Karpas-422 (cell line): ENCODE results near the gene RIPOR3. TPM values are rescaled to one million over a fixed set of nuclear protein-coding genes. Genes with fewer than 3 reads are reported as not detected.

Experiments used
- DNase-seq: peaks from one replicate; pipeline ENCODE4 v3.0.0-alpha.2; 2015
- H2AFZ ChIP-seq: fragments of 200-600 bp; sonication (generic); 2 replicates; pipeline ENCODE4 v1.6.1; 2014; ENCODE audit warnings: antibody characterized with exemption, low read length, mixed read lengths
- H3K27ac ChIP-seq: fragments of 200-600 bp; sonication (generic); 2 replicates; pipeline ENCODE4 v1.5.1; 2014; ENCODE audit warnings: mild to moderate bottlenecking, low read length, moderate library complexity
- H3K27me3 ChIP-seq: fragments of 200-600 bp; sonication (generic); 2 replicates; pipeline ENCODE4 v1.6.1; 2014; ENCODE audit warnings: low read length, mixed read lengths
- H3K36me3 ChIP-seq: fragments of 200-600 bp; sonication (generic); 2 replicates; pipeline ENCODE4 v1.6.1; 2014; ENCODE audit warnings: low read length, mixed read lengths; ENCODE audit not compliant: insufficient read depth
- H3K4me1 ChIP-seq: fragments of 200-600 bp; sonication (generic); 2 replicates; pipeline ENCODE4 v1.6.1; 2014; ENCODE audit warnings: mild to moderate bottlenecking, low read length, mixed read lengths
- H3K4me2 ChIP-seq: fragments of 200-600 bp; sonication (generic); 2 replicates; pipeline ENCODE4 v1.6.1; 2014; ENCODE audit warnings: low read length, low read depth, mild to moderate bottlenecking; ENCODE audit not compliant: poor library complexity, severe bottlenecking
- H3K4me3 ChIP-seq: fragments of 200-600 bp; sonication (generic); 2 replicates; pipeline ENCODE4 v1.5.1; 2014; ENCODE audit warnings: mild to moderate bottlenecking, antibody characterized with exemption, low read length, mixed read lengths
- H3K79me2 ChIP-seq: fragments of 200-600 bp; sonication (generic); 2 replicates; pipeline ENCODE4 v1.6.1; 2014; ENCODE audit warnings: mild to moderate bottlenecking, low read length, mixed read lengths
- H3K9ac ChIP-seq: fragments of 200-600 bp; sonication (generic); 2 replicates; pipeline ENCODE4 v1.6.0; 2014; ENCODE audit warnings: low read length
- H3K9me2 ChIP-seq: fragments of 200-600 bp; sonication (generic), shearing (Covaris generic); replicated peaks from 2 replicates; pipeline ENCODE4 v1.6.0; 2014; ENCODE audit warnings: mild to moderate bottlenecking, low read length, moderate library complexity; ENCODE audit not compliant: insufficient read depth
- H3K9me3 ChIP-seq: fragments of 300-700, 200-600 bp; sonication (generic); 2 replicates; pipeline ENCODE4 v1.6.1; 2014; ENCODE audit warnings: low read length, mixed read lengths
- H4K20me1 ChIP-seq: fragments of 200-600 bp; sonication (generic); 2 replicates; pipeline ENCODE4 v1.6.1; 2014; ENCODE audit warnings: mild to moderate bottlenecking, antibody characterized with exemption, low read length, low read depth; ENCODE audit not compliant: insufficient read depth
- total RNA-seq: library from RNA; depleted of rRNA; stranded (reverse); fragments of >200 nt; shearing (Covaris generic); gene quantifications from 2 replicates; pipeline ENCODE4 v1.2.3, GENCODE V29; 2014; ENCODE audit warnings: low replicate concordance

The RIPOR3 gene
- total RNA-seq, 1 experiment from 2014 or later, result not detected

DNA sequence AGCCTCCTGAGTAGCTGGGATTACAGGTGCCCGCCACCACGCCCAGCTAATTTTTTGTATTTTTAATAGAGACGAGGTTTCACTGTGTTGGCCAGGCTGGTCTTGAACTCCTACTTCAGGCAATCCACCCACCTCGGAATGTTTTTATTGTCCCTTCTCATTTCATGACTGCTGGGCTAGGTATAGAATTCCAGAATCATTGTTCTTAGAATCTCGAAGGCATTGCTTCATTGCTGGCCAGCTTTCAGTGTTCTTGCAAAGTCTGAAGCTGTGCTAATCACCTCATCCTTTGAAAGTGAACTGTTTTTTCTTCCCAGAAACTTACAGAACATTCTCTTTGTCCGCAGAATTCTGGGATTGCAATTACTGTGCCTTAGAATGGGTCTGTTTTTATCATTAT, 132.2 kb downstream of the RIPOR3 start:
- no peak overlapping the region for H2AFZ ChIP-seq
- H4K20me1 ChIP-seq, result peaks cover 15% of the 10 kb centered on the region; the same call in 1 of the 2 replicates
- no peaks in the 10 kb centered on the region for H3K9me2 ChIP-seq
- no peaks in the 10 kb centered on the region for H3K79me2 ChIP-seq
- no peak overlapping the region for H3K4me3 ChIP-seq
- H3K9me3 ChIP-seq, result no peaks in the 10 kb centered on the region
- H3K27me3 ChIP-seq, result no peaks in the 10 kb centered on the region
- no peak for DNase-seq
- H3K4me2 ChIP-seq, result no peak overlapping the region
- no peak overlapping the region for H3K9ac ChIP-seq
- no peaks in the 10 kb centered on the region for H3K36me3 ChIP-seq
- H3K27ac ChIP-seq, result no peak overlapping the region
- no peaks in the 10 kb centered on the region for H3K4me1 ChIP-seq

DNA sequence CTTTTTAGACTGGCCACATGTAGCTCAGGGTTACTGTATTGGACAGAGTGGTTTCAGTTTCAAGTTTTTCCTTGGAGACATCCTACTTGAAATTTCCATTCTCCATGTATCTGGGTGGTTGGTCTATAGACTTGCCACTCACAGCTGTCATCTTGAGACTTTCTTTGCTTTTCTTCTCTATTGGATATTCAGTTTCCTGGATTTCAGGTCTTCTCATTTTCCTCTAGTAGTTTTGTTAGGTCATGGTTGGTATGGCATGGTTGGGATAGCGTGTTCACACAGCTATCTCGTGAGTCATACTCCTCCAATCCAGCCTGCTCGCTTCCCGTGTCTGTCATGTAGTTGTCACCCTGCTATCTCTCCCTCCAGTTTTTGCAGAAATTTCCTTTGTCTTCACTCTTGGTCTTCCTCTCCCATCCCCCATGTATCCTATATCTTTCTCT, 132.8 kb downstream of the RIPOR3 start:
- Histone ChIP-seq H3K36me3 (no peaks in the 10 kb centered on the region), H3K27ac (no peak overlapping the region), H3K4me2 (no peak overlapping the region), H4K20me1 (peaks cover 20% of the 10 kb centered on the region), H3K9me2 (no peaks in the 10 kb centered on the region), H3K27me3 (no peaks in the 10 kb centered on the region), H3K9me3 (no peaks in the 10 kb centered on the region), H3K4me1 (no peaks in the 10 kb centered on the region), H3K9ac (no peak overlapping the region), H3K4me3 (no peak overlapping the region), H2AFZ (no peak overlapping the region), H3K79me2 (no peaks in the 10 kb centered on the region)
- DNase-seq, result no peak

DNA sequence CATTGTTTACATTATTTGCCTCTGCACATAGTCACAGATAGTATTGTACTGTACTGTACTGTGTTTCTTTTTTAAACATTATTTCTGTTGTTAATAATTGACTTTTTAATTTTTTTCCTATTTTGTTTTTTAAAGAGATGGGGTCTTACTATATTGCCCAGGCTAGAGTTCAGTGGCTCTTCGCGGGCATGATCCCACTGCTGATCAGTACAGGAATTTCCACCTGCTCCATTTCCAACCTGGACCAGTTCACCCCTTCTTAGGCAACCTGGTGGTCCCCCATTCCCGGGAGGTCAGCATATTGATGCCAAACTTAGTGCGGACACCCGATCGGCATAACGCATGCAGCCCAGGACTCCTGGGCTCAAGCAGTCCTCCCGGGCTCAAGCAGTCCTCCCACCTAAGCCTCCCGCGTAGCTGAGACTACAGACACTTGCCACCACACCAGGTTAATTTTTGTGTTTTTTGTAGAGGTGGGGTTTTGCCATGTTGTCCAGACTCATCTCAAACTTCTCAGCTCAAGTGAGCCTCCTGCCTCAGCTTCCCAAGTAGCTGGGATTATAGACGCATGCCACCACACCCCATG, 133.7 kb downstream of the RIPOR3 start:
- H3K27me3 ChIP-seq, result no peaks in the 10 kb centered on the region
- no peak overlapping the region for H3K27ac ChIP-seq
- H2AFZ ChIP-seq, result no peak overlapping the region
- no peak for DNase-seq
- no peak overlapping the region for H3K4me2 ChIP-seq
- no peaks in the 10 kb centered on the region for H3K9me2 ChIP-seq
- H3K9me3 ChIP-seq, result no peaks in the 10 kb centered on the region
- H3K4me1 ChIP-seq, result no peaks in the 10 kb centered on the region
- no peaks in the 10 kb centered on the region for H3K36me3 ChIP-seq
- no peaks in the 10 kb centered on the region for H3K79me2 ChIP-seq
- H3K4me3 ChIP-seq, result no peak overlapping the region
- H4K20me1 ChIP-seq, result peaks cover 26% of the 10 kb centered on the region
- H3K9ac ChIP-seq, result no peak overlapping the region

DNA sequence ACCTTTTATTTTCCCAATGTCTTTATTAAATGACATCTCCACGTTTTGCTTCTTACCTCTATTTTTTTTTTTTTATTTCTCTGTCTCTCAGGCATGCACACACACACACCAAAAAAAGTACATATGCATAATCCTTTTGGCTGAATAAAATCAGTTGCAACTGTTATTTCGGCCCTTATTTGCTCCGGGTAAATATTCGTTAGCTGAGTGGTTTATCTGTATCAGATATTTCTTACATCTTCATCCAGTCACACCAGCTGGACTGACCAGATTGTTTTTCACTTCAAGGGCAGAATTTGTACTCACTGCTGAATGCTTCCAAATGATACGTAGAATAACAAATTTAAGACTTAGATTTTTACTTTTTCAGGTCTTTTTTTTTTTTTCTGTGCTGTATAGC, 135.7 kb downstream of the RIPOR3 start:
- Histone ChIP-seq H3K4me3 (no peak overlapping the region), H2AFZ (no peak overlapping the region), H3K9ac (no peak overlapping the region), H3K27me3 (no peaks in the 10 kb centered on the region), H3K79me2 (no peaks in the 10 kb centered on the region), H3K27ac (no peak overlapping the region), H3K4me1 (no peaks in the 10 kb centered on the region), H3K36me3 (no peaks in the 10 kb centered on the region), H3K9me2 (no peaks in the 10 kb centered on the region), H3K4me2 (no peak overlapping the region), H3K9me3 (no peaks in the 10 kb centered on the region), H4K20me1 (peaks cover 36% of the 10 kb centered on the region)
- no peak for DNase-seq

DNA sequence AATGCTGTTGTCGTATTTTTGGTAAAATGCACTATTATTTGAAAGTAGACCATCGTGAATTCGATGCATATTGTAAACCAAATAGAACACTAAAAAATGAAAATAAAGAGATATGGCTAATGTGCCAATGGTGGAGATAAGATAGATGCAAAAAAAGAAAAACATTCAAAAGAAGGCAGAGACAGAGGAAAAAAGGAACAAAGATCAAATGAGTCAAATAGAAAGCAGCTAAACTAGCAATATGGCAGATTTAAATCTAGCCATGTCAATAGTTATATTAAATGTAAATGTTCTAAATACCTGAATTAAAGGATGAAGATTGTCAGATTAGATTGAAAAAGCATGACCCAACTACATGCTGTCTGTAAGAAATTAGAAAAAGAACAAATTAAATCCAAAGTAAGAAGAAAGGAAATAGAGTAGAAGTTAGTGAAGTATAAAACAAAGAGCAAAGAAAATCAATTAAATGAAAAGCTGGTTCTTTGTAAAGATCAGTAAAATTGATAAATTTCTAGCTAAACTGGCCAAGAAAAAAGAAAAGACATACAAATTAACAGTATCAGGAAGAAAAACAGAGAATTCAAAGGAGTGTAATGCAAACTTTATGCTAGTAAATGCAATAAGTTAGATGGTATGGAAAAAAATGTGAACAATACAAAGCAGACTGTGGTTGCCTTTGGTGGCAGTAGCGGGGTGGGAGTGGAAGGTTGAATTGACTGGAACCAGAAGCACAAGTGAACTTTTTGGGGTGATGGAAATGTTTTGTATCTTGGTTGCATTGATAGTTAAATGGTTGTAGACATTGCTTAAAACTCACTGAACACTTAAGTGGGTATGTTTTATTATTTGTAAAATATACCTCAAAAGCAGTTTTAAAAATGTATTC, 136.4 kb downstream of the RIPOR3 start:
- no peaks in the 10 kb centered on the region for H3K27me3 ChIP-seq
- no peaks in the 10 kb centered on the region for H3K9me3 ChIP-seq
- H3K4me3 ChIP-seq, result no peak overlapping the region
- H3K27ac ChIP-seq, result no peak overlapping the region
- no peaks in the 10 kb centered on the region for H3K9me2 ChIP-seq
- no peak overlapping the region for H3K9ac ChIP-seq
- DNase-seq, result no peak
- H3K79me2 ChIP-seq, result no peaks in the 10 kb centered on the region
- no peak overlapping the region for H3K4me2 ChIP-seq
- no peaks in the 10 kb centered on the region for H3K4me1 ChIP-seq
- H2AFZ ChIP-seq, result no peak overlapping the region
- H3K36me3 ChIP-seq, result no peaks in the 10 kb centered on the region
- peaks cover 38% of the 10 kb centered on the region for H4K20me1 ChIP-seq

DNA sequence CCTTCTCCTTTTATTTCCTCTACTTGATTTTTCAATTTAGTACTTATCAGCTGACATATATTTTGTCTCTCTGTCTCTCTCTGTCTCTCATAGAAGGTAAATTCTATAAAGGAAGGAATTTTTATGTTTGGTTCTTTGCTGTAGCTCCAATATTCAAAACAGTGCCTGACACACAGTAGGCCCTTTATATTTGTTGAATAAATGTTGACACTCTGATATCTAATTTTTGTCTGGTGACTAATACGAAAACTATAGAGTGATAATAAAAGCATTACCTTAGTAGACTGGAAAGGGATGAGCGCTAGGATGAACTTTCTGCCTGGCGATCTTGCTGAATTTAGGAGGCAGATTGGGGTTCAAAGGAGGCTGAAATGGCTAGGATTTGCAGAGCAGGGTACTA, 138.4 kb downstream of the RIPOR3 start:
- Histone ChIP-seq H4K20me1 (peaks cover 45% of the 10 kb centered on the region), H3K4me2 (no peak overlapping the region), H3K4me3 (no peak overlapping the region), H3K79me2 (no peaks in the 10 kb centered on the region), H3K9me3 (no peaks in the 10 kb centered on the region), H3K9ac (no peak overlapping the region), H3K27me3 (no peaks in the 10 kb centered on the region), H3K9me2 (no peaks in the 10 kb centered on the region), H3K36me3 (no peaks in the 10 kb centered on the region), H2AFZ (no peak overlapping the region), H3K4me1 (no peaks in the 10 kb centered on the region), H3K27ac (no peak overlapping the region)
- no peak for DNase-seq

DNA sequence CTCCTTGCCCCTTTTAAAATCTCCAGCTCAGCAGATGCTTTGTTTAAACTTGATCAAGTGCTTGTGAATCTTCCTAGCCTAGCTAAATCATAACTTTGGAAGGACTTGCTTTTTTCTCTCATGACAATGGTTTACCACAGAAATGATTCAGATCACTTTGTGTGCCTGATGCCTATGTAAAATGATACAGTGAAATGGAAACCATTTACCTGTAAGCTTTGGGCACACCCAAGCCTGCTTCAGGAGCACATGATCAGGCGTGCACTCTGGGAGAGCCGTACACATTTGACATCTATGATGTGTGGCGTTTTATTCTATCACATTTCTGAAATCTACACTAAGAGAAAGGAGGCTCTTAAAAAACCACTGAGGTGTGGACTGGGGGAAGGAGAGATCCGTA, 140.1 kb downstream of the RIPOR3 start:
- Histone ChIP-seq H3K27me3 (no peaks in the 10 kb centered on the region), H4K20me1 (peaks cover 51% of the 10 kb centered on the region), H2AFZ (no peak overlapping the region), H3K9me3 (no peaks in the 10 kb centered on the region), H3K9me2 (no peaks in the 10 kb centered on the region), H3K4me2 (no peak overlapping the region), H3K4me1 (peaks cover 8% of the 10 kb centered on the region), H3K4me3 (no peak overlapping the region), H3K36me3 (no peaks in the 10 kb centered on the region), H3K9ac (no peak overlapping the region), H3K79me2 (no peaks in the 10 kb centered on the region), H3K27ac (no peak overlapping the region)
- DNase-seq, result no peak

DNA sequence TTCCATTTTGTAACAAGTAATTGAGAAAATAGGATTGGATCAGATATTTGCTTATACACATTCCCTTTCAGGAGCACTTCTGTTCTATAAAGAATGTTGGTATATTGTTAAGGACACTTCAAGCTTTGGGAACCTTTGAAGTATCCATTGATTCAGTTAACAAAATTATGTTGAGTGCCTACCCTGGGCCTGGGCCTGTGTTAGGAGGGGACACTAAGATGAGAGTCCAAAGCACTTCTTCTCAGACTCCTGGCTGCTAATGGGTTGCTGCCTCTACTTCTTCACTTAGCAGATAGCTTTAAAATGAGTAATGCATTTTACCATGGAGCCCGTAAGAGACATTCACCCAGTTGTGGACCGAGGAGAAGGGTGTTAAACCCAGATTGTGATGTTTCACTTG, 140.8 kb downstream of the RIPOR3 start:
- H3K79me2 ChIP-seq, result no peaks in the 10 kb centered on the region
- H3K4me3 ChIP-seq, result no peak overlapping the region
- H3K4me1 ChIP-seq, result peaks cover 12% of the 10 kb centered on the region
- no peak for DNase-seq
- no peak overlapping the region for H3K27ac ChIP-seq
- no peak overlapping the region for H2AFZ ChIP-seq
- no peaks in the 10 kb centered on the region for H3K27me3 ChIP-seq
- H3K4me2 ChIP-seq, result no peak overlapping the region
- no peaks in the 10 kb centered on the region for H3K9me3 ChIP-seq
- H4K20me1 ChIP-seq, result peaks cover 51% of the 10 kb centered on the region
- H3K9ac ChIP-seq, result no peak overlapping the region
- H3K36me3 ChIP-seq, result no peaks in the 10 kb centered on the region
- H3K9me2 ChIP-seq, result no peaks in the 10 kb centered on the region
